ENCODE results near the gene COPS6.

COPS6 gene

GRCh38 chr7:100102950-100103840 is 14.4 kb downstream of the COPS6 start:
- no peak for DNase-seq (ENCODE audit: low read depth)

GRCh38 chr7:100105534-100105933 is 16.8 kb downstream of the COPS6 start:
- DNase-seq (ENCODE audit: low read depth): no peak

- no peak for DNase-seq (ENCODE audit: low read depth)
These were observed 17.9 kb downstream of the COPS6 start for GRCh38 chr7:100106633-100107032.

- DNase-seq (ENCODE audit: low read depth): no peak
These were observed 18.5 kb downstream of the COPS6 start for GRCh38 chr7:100107125-100107737.

GRCh38 chr7:100107890-100108289 is 19.1 kb downstream of the COPS6 start:
- DNase-seq (ENCODE audit: low read depth): no peak

GRCh38 chr7:100109521-100110163 is 20.9 kb downstream of the COPS6 start:
- no peak for DNase-seq (ENCODE audit: low read depth)

GRCh38 chr7:100111156-100111555 is 22.4 kb downstream of the COPS6 start:
- DNase-seq (ENCODE audit: low read depth): no peak

GRCh38 chr7:100111914-100112313 is 23.1 kb downstream of the COPS6 start:
- DNase-seq (ENCODE audit: low read depth): no peak

- no peak for DNase-seq (ENCODE audit: low read depth)
These were observed 26.3 kb downstream of the COPS6 start for GRCh38 chr7:100115026-100115425.

GRCh38 chr7:100118388-100119071 is 29.8 kb downstream of the COPS6 start:
- DNase-seq (ENCODE audit: low read depth): no peak

GRCh38 chr7:100119072-100119969 is 30.6 kb downstream of the COPS6 start, which contains the start of the genes CNPY4 and TAF6:
CNPY4 (plus strand) TSS chr7:100119634; CDS start chr7:100119745, 111 bp downstream.
TAF6 (minus strand) TSS chr7:100119358; CDS start chr7:100114209, 5,149 bp downstream.
- peak; percentile 95 for DNase-seq (ENCODE audit: low read depth)

- peak; percentile 53 for DNase-seq (ENCODE audit: low read depth)
These were observed 31.4 kb downstream of the COPS6 start for GRCh38 chr7:100119970-100120732.

GRCh38 chr7:100120733-100121036 is 31.9 kb downstream of the COPS6 start:
- no peak for DNase-seq (ENCODE audit: low read depth)

GRCh38 chr7:100122067-100122466 is 33.3 kb downstream of the COPS6 start:
- DNase-seq (ENCODE audit: low read depth): no peak

- DNase-seq (ENCODE audit: low read depth): no peak
These were observed 33.8 kb downstream of the COPS6 start for GRCh38 chr7:100122568-100122967.

GRCh38 chr7:100124301-100125230 is 35.8 kb downstream of the COPS6 start:
- DNase-seq (ENCODE audit: low read depth): no peak

GRCh38 chr7:100126239-100126930 is 37.6 kb downstream of the COPS6 start:
- no peak for DNase-seq (ENCODE audit: low read depth)

- peak; percentile 90 for DNase-seq (ENCODE audit: low read depth)
These were observed 38.4 kb downstream of the COPS6 start, which contains the start of gene MBLAC1 for GRCh38 chr7:100126931-100127865. MBLAC1 (plus strand) TSS chr7:100126967; CDS start chr7:100127396, 429 bp downstream.

Measured in activated T-cell treated with anti-CD3 and anti-CD28 coated beads for 1 hour (primary cell).